ENCODE measurements around the gene USB1. TPM values are rescaled to one million over a fixed set of nuclear protein-coding genes. Genes with fewer than 3 reads are reported as not detected.

The USB1 gene
- total and polyA plus RNA-seq, 2 experiments from 2014 or later: 79.6 to 118 TPM

GRCh38 chr16:57997528-57998265 lies 3.5 kb upstream of the USB1 start:
- no peak overlapping the region for H3K4me3 Mint-ChIP-seq
- H3K27me3 ChIP-seq (ENCODE audit: insufficient read depth): no peaks in the 10 kb centered on the region
- H3K36me3 ChIP-seq (ENCODE audit: insufficient read depth): no peaks in the 10 kb centered on the region
- H3K4me2 ChIP-seq: no peak overlapping the region
- H2AFZ ChIP-seq: no peak overlapping the region
- peaks cover 14% of the 10 kb centered on the region; the same call in 2 of the 3 replicates for H3K36me3 Mint-ChIP-seq (ENCODE audit: low read depth)
- peaks cover 31% of the 10 kb centered on the region for H3K4me1 Mint-ChIP-seq
- H3K9me3 Mint-ChIP-seq: no peaks in the 10 kb centered on the region; the same call in 2 of the 3 replicates
- no peak overlapping the region for H3K27ac Mint-ChIP-seq
- TF ChIP-seq REST (IDR thresholded peaks at IDR 0.05; ENCODE audit: unreplicated experiment) (no peak), NANOG (IDR thresholded peaks at IDR 0.05; ENCODE audit: borderline replicate concordance) (no peak), EZH2phosphoT487 (IDR thresholded peaks at IDR 0.05; ENCODE audit: unreplicated experiment) (no peak), ZNF462 (CRISPR knock-in tag; IDR thresholded peaks at IDR 0.05) (no peak), POLR2AphosphoS5 (IDR thresholded peaks at IDR 0.05; ENCODE audit: low read depth) (no peak), EZH2 (IDR thresholded peaks at IDR 0.05; ENCODE audit: low read depth, unreplicated experiment) (no peak), JUNB (IDR thresholded peaks at IDR 0.05; ENCODE audit: unreplicated experiment) (no peak), ZNF114 (CRISPR knock-in tag; IDR thresholded peaks at IDR 0.05) (no peak), CTCF (conservative IDR thresholded peaks at IDR 0.05; ENCODE audit: low read depth in 2 of 2) (no peak), STAT1 (IDR thresholded peaks at IDR 0.05; ENCODE audit: unreplicated experiment) (no peak), ETS1 (IDR thresholded peaks at IDR 0.05) (no peak), ZNF331 (CRISPR knock-in tag; IDR thresholded peaks at IDR 0.05; ENCODE audit: low read depth) (no peak), CREB1 (CRISPR knock-in tag; IDR thresholded peaks at IDR 0.05; ENCODE audit: low read depth) (no peak)
- H3K9me2 ChIP-seq (ENCODE audit: insufficient read depth): no peaks in the 10 kb centered on the region
- H3K27ac ChIP-seq (ENCODE audit: low read depth): no peak overlapping the region
- H3K4me1 ChIP-seq (ENCODE audit: insufficient read depth): peaks cover 8% of the 10 kb centered on the region
- H3K4me3 ChIP-seq: no peak overlapping the region
- ATAC-seq (no peak), DNase-seq (ENCODE audit: low spot score) (no peak)
- H3K79me2 ChIP-seq (replicated peaks; ENCODE audit: insufficient read depth): 0 out of 2 replicates have a peak, but pooled peaks cover 6% of the 10 kb centered on the region
- H3F3A ChIP-seq (replicated peaks; ENCODE audit: low read depth): peaks cover 7% of the 10 kb centered on the region
- no peaks in the 10 kb centered on the region; the same call in 1 of the 2 replicates for H4K20me1 ChIP-seq (replicated peaks; ENCODE audit: insufficient read depth)
- peaks cover 11% of the 10 kb centered on the region for H3K27me3 Mint-ChIP-seq (ENCODE audit: insufficient read depth, low read depth, poor library complexity)

All from GM23338 (cell line).